HCT116 (cell line): ENCODE measurements around the gene BEND3.

ENCODE experiments used
- CBX3 ChIP-seq: IDR thresholded peaks from 2 replicates; pipeline ENCODE4 v1.6.1; 2012; ENCODE audit warnings: low read depth
- CEBPB ChIP-seq: IDR thresholded peaks from 2 replicates; pipeline ENCODE4 v1.6.1; 2012; ENCODE audit warnings: low read depth
- EZH2 ChIP-seq: fragments of 200-600 bp; sonication (generic); IDR thresholded peaks from 2 replicates; pipeline ENCODE4 v1.6.1; 2017; ENCODE audit warnings: antibody characterized with exemption, mixed run types
- EZH2phosphoT487 ChIP-seq: fragments of 200-600 bp; IDR thresholded peaks from 2 replicates; pipeline ENCODE4 v1.6.1; 2018; ENCODE audit warnings: antibody characterized with exemption, borderline replicate concordance
- FOSL1 ChIP-seq: IDR thresholded peaks from 2 replicates; pipeline ENCODE4 v1.6.1; 2012; ENCODE audit warnings: low read depth
- JUND ChIP-seq: IDR thresholded peaks from 2 replicates; pipeline ENCODE4 v1.6.1; 2012
- POLR2AphosphoS5 ChIP-seq: IDR thresholded peaks from 2 replicates; pipeline ENCODE4 v1.6.1; 2011; ENCODE audit warnings: mild to moderate bottlenecking, low read depth, low read length, moderate library complexity
- RAD21 ChIP-seq: IDR thresholded peaks from 2 replicates; pipeline ENCODE4 v1.6.1; 2012; ENCODE audit warnings: low read depth, mild to moderate bottlenecking
- SP1 ChIP-seq: IDR thresholded peaks from 2 replicates; pipeline ENCODE4 v1.6.1; 2012; ENCODE audit warnings: low read depth
- SRF ChIP-seq: IDR thresholded peaks from 2 replicates; pipeline ENCODE4 v1.6.1; 2012; ENCODE audit warnings: low read depth
- YY1 ChIP-seq: IDR thresholded peaks from 2 replicates; pipeline ENCODE4 v1.6.1; 2011; ENCODE audit warnings: low read length, low read depth, moderate library complexity, mild to moderate bottlenecking; ENCODE audit not compliant: insufficient replicate concordance; ENCODE audit errors: extremely low read depth
- ZNF274 ChIP-seq: fragments of 200-500 bp; sonication (Bioruptor generic); IDR thresholded peaks from 2 replicates; pipeline ENCODE4 v1.6.1; 2014; ENCODE audit warnings: mild to moderate bottlenecking, low read depth, low read length, inconsistent platforms
- TF ChIP-seq, protein P1 (sequence below), 3 experiments: fragments of 200-600 bp in 1 of 3; sonication (generic) in 1 of 3; IDR thresholded peaks in 2 of 3; conservative IDR thresholded peaks in 1 of 3; 2 replicates each; pipeline ENCODE4 v1.5.1; 2012 to 2017; ENCODE audit warnings: low read depth in 2 of 3, low read length in 2 of 3, antibody characterized with exemption in 1 of 3, borderline replicate concordance in 1 of 3, control low read depth in 1 of 3, mild to moderate bottlenecking in 1 of 3, mixed read lengths in 1 of 3, mixed run types in 1 of 3, moderate library complexity in 1 of 3; ENCODE audit not compliant: insufficient read depth in 1 of 3
- TF ChIP-seq, protein P2 (sequence below): IDR thresholded peaks from 2 replicates; pipeline ENCODE4 v1.6.1; 2012

DNA sequence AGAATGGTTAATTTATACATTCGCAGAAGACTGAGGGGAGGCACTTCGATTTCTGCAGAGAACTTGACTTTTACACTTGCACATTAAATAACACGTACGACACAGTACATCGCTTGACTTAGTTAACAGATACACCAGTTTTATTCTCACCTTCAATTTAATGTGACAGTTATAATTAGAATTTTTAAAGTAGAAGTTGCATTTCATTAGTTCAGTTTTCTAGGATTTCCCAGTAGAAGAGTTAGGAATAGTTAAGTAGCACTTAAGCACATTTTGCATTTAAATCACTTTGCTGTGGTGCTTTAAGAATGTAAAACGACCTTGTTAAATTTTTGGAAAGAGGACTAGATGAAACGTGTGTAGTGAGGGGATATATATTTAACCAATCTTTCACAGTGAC, 1.6 kb upstream of the BEND3 start:
- TF ChIP-seq ZNF274 (no peak), SP1 (no peak), POLR2AphosphoS5 (no peak), EZH2 (no peak), EZH2phosphoT487 (no peak), CBX3 (no peak), CEBPB (no peak), JUND (no peak), YY1 (no peak), SRF (no peak), RAD21 (no peak), FOSL1 (no peak)
- TF ChIP-seq, protein P1, sequence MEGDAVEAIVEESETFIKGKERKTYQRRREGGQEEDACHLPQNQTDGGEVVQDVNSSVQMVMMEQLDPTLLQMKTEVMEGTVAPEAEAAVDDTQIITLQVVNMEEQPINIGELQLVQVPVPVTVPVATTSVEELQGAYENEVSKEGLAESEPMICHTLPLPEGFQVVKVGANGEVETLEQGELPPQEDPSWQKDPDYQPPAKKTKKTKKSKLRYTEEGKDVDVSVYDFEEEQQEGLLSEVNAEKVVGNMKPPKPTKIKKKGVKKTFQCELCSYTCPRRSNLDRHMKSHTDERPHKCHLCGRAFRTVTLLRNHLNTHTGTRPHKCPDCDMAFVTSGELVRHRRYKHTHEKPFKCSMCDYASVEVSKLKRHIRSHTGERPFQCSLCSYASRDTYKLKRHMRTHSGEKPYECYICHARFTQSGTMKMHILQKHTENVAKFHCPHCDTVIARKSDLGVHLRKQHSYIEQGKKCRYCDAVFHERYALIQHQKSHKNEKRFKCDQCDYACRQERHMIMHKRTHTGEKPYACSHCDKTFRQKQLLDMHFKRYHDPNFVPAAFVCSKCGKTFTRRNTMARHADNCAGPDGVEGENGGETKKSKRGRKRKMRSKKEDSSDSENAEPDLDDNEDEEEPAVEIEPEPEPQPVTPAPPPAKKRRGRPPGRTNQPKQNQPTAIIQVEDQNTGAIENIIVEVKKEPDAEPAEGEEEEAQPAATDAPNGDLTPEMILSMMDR (IDR thresholded peaks at IDR 0.05 in 2 of 3, conservative IDR thresholded peaks at IDR 0.05 in 1 of 3; ENCODE audit: borderline replicate concordance in 1 of 3, insufficient read depth in 1 of 3, low read depth in 2 of 3, low read length in 2 of 3): no peak
- TF ChIP-seq, protein P2, sequence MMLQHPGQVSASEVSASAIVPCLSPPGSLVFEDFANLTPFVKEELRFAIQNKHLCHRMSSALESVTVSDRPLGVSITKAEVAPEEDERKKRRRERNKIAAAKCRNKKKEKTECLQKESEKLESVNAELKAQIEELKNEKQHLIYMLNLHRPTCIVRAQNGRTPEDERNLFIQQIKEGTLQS: no peak
